Right atrium auricular region (tissue), 2 donors: ENCODE results near the gene CTDNEP1. TPM values are rescaled to one million over a fixed set of nuclear protein-coding genes. Genes with fewer than 3 reads are reported as not detected.

Experiments used
- DNase-seq: peaks from one replicate; pipeline ENCODE4 v3.0.0-alpha.2; 2019; ENCODE audit warnings: low spot score
- H3K27ac ChIP-seq, 2 donors: fragments of 200-600 bp; sonication (generic); 1 replicate in 1 of 2; 2 replicates in 1 of 2; pipeline ENCODE4 v1.5.1; 2016 to 2019
- H3K27me3 ChIP-seq, 2 donors: fragments of 200-600 bp; sonication (generic); one replicate each; pipeline versions ENCODE4 v1.5.1 to v1.6.0; 2017 to 2019
- H3K36me3 ChIP-seq: fragments of 200-600 bp; sonication (generic); one replicate; pipeline ENCODE4 v1.5.1; 2016
- H3K4me1 ChIP-seq, 2 donors: fragments of 200-600 bp; sonication (generic); one replicate each; pipeline versions ENCODE4 v1.5.1 to v1.6.0; 2017 to 2019
- H3K4me3 ChIP-seq, 2 donors: fragments of 200-600 bp; sonication (generic); 1 replicate in 1 of 2; 2 replicates in 1 of 2; pipeline ENCODE4 v1.5.1; 2017 to 2019; ENCODE audit warnings: mild to moderate bottlenecking in 1 of 2, moderate library complexity in 1 of 2
- H3K9me3 ChIP-seq, 2 donors: fragments of 200-600 bp; sonication (generic); one replicate each; pipeline ENCODE4 v1.5.1; 2019
- total RNA-seq, 2 donors: library from RNA; depleted of rRNA; stranded (reverse); fragments of >200 nt; gene quantifications; one replicate each; pipeline ENCODE4 v1.1.0, GENCODE V29; 2016
- TF ChIP-seq, protein P1 (sequence below), 2 donors: fragments of 200-600 bp; sonication (generic); IDR thresholded peaks; one replicate each; pipeline ENCODE4 v1.5.1; 2019; ENCODE audit warnings: antibody characterized with exemption in 2 of 2

Gene CTDNEP1
- total RNA-seq, 2 donors from 2014 or later = 55.0 to 77.2 TPM

DNA sequence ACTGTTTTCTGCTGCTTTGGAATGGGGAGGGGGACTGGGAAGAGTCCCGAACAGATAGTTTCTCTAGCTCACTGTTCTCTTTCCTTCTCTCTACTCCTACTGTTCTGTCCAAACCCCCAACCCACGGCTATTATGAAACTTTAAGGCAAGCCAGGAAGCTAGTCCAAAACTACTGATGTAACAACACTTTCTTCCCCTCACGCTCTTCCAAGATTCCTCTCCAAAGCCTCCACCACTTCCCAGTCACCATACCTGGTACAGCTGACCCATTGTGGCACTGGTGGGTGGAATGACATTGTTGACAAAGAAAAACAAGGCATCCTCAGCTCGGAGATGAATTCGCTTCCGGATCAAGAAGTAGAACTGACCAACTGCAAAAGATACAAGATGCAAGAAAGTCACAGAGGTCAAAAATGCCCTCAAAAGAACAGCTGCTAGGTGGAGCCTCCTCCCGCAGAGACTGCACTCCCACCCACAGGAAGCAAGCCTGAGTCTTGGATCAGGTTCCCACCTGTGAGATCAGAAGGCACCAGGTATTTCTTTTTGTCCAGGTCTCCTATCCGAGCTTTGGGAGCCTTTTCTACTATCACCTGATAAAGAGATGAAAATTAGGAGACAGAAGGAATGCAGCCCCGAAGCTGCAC, 10.3 kb downstream of the CTDNEP1 start:
- Histone ChIP-seq H3K36me3 (peaks cover 38% of the 10 kb centered on the region), H3K27me3 (no peaks in the 10 kb centered on the region)
- DNase-seq = no peak

DNA sequence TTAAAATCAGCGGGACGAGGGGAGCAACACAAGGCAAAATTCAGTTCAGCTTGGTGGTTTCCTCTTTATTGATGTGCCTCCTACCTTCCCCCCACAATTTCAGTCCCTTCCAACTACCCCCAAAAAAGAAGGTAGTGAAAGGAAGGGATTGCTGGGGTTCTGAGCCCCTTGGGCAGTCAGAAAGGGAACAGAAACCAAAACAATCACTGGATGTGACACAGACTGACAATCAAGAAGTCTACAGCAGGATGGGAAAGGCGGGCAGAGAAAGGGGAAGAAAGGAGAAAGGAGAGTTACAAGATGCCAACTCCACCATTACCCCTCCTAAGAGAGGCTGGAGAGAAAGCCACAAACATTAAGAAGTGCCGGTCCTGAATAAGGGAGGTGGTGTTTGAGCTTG, 11.2 kb downstream of the CTDNEP1 start:
- Histone ChIP-seq H3K4me1 (peaks cover 0 to 43% of the 10 kb centered on the region in 2 donors), H3K36me3 (peaks cover 39% of the 10 kb centered on the region)

More for the DNA sequence above, 10.3 kb downstream of the CTDNEP1 start:
- no peaks in the 10 kb centered on the region for H3K9me3 ChIP-seq
- peaks cover 0 to 38% of the 10 kb centered on the region in 2 donors for H3K4me1 ChIP-seq
- peak overlapping the region; percentile 96 to 99 for H3K27ac ChIP-seq
- peak overlapping the region; percentile 65 to 83 for H3K4me3 ChIP-seq
- TF ChIP-seq, protein P1, sequence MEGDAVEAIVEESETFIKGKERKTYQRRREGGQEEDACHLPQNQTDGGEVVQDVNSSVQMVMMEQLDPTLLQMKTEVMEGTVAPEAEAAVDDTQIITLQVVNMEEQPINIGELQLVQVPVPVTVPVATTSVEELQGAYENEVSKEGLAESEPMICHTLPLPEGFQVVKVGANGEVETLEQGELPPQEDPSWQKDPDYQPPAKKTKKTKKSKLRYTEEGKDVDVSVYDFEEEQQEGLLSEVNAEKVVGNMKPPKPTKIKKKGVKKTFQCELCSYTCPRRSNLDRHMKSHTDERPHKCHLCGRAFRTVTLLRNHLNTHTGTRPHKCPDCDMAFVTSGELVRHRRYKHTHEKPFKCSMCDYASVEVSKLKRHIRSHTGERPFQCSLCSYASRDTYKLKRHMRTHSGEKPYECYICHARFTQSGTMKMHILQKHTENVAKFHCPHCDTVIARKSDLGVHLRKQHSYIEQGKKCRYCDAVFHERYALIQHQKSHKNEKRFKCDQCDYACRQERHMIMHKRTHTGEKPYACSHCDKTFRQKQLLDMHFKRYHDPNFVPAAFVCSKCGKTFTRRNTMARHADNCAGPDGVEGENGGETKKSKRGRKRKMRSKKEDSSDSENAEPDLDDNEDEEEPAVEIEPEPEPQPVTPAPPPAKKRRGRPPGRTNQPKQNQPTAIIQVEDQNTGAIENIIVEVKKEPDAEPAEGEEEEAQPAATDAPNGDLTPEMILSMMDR (IDR thresholded peaks at IDR 0.05) = no peak

DNA sequence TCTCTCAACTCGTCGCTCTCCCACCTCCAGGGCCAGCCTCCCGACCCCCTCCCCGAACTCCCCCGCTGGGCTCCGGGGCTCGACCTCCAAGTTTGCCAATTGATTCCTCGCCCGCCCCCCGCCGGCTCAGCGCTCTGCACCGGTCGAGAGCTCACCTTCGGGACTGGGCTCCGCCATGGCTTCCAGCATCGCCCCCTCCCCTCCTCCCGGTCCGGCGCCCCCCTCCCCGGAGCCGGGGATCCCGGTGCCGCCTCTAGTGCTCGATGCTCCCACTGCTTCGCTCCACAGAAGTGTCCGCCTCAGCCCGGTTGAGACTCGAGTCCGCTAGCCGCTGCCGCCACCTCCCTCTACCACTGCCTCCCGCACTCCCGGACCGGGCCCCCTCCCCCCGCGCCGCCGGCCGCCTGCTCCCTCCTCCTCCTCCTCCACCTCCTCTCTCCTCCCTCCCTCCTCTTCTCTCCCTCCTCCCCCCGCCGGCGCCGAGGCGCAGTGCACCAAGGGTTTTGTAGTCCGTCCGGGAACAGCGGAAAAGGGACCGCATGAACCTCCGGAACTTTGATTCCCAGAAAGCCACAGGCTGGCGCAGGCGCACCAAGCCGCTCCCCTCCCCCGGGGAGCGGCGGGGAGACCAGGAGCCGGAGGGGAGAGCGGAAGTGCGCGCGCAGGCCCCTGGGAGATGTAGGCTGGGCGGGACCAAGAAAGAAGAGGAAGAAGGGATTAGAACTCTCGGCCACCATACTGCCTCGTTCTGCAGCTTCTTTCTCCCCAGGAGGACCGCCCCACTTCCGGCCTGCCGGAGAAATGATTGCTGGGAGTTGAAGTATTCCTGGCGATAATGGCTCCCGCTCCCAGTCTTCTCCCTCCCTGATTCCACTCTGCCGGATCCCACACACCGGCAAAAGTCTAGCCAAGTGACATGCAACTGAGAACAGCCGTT, 12.2 kb downstream of the CTDNEP1 start, which contains the start of gene PHF23:
TSS of gene PHF23 (minus strand) at position 367 of the 937 bp plus-strand sequence. CDS start at position 189, 178 bp downstream.
- peaks cover 0 to 51% of the 10 kb centered on the region in 2 donors for H3K4me1 ChIP-seq
- no peaks in the 10 kb centered on the region for H3K27me3 ChIP-seq
- peak within 1 kb of the TSS; percentile 93 for H3K27ac ChIP-seq
- TF ChIP-seq, protein P1 (IDR thresholded peaks at IDR 0.05) = no peak
- H3K9me3 ChIP-seq = no peaks in the 10 kb centered on the region
- peaks cover 33% of the 10 kb centered on the region for H3K36me3 ChIP-seq
- DNase-seq = peak; percentile 99
- peak within 1 kb of the TSS; percentile 93 to 96 for H3K4me3 ChIP-seq

More for the DNA sequence above, 11.2 kb downstream of the CTDNEP1 start:
- Histone ChIP-seq H3K4me3 (peak overlapping the region in 1 of 2 donors; percentile 83), H3K27ac (peak overlapping the region; percentile 96 to 99), H3K9me3 (no peaks in the 10 kb centered on the region), H3K27me3 (no peaks in the 10 kb centered on the region)
- TF ChIP-seq, protein P1 (IDR thresholded peaks at IDR 0.05) = no peak
- no peak for DNase-seq

DNA sequence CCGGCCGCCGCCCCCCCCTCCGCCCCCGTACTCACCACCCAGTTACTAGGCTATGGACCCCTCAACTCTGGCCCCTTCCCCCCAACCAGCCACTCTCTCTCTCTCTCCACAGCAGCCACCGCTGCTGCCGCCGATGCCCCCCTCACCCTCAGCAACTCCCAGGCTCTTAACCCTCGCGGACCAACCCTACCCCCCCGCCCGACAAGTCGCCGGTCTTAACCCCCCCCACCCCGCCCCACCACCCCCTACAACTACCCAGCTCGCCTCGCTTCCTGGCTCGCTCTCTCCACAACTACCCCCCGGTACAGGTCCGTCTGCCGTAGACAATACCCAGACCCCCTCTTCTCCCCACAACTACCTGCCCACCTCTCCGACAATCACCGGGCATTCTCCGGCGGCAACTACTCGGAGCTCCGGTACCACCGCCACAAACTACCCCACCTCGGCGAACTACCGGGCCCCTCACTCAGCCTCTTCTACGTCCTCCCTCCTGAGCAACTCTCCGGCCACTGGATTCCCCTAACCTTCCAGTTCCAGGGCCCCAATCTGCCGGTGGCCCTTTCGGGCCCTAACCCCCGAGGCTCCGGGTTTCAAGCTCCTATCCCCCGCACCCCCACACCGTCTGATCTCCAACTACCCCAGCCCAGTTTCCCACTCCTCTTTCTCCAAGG, 13.0 kb downstream of the CTDNEP1 start:
- H3K9me3 ChIP-seq = no peaks in the 10 kb centered on the region
- H3K4me1 ChIP-seq = peaks cover 0 to 50% of the 10 kb centered on the region in 2 donors
- no peak for DNase-seq

More for the DNA sequence above, 13.0 kb downstream of the CTDNEP1 start:
- TF ChIP-seq, protein P1 (IDR thresholded peaks at IDR 0.05) = no peak
- H3K36me3 ChIP-seq = peaks cover 26% of the 10 kb centered on the region
- no peaks in the 10 kb centered on the region for H3K27me3 ChIP-seq
- peak overlapping the region; percentile 93 to 96 for H3K4me3 ChIP-seq
- peak overlapping the region; percentile 93 for H3K27ac ChIP-seq
